ENCODE results near the gene SPRED2.

SPRED2 gene

DNA sequence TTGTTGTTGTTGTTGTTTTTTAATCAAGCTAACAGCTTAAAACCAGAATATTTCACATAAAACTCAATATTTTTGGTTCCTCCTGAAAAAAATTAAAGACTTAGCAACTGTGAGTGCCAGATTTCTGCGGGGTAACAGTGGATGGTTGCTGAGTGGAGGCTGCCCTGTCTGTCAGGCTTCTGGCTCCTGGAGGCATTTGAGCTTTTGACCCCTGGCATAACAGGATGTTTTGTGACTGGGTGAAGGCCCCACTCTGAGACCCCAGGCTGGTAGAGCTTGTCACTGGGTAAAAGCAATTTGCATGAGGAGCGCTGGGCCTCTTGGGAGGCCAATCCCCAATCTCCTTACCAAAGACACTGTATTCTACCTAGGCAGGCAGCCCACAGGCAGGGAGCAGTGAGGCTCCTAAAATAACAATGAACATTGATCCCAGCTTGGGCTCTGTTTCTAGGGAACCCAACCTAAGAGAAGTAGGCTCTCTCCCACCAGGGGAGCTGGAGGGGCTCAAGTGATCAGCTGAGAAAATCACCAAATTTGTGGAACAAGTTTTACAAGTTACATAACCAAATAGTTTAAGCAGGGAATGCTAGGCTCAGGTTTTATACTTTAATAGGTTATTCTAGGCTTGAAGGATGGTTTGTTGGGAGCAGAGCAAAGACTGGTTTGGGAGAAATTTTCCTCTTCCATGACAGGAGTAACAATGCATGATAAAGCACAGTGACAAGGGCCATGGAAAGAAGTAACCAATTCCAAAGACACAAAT lies 5.9 kb upstream of the SPRED2 start:
- DNase-seq = no peak

DNA sequence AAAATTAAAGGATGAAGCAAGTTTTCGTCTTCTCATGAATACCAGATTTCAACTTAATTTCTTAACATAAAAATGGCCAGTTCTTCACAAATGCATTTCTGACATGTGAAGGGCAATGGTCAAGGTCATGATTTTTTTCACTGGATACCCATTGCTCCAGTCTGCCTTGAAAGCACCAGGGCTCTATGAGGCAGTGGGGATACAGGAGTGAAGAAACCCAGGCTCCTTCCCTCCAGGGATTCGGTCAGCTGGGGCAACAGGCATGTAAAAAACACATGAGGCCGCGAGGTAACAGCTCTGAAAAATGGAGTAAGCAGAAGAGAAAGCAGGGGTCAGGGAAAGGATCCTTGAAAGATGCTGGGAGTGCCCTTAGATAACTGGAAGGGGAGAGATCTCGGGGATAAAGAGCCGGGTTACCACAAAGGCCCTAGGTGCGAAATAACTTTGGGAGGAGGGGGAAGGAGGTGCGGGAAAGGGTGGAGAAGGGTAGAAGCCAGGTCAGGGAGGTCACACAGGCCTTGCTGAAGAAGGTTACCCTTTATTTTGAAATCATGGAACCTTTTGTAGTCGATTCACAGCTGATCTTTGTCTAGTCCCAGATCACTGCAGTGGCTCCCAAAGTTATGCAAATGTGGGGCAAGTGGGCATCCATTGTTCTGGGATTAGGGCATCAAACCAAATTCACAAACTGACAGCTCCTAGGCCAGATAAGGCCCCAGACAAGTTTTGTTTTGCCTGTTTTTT lies 5.2 kb upstream of the SPRED2 start:
- DNase-seq = no peak

DNA sequence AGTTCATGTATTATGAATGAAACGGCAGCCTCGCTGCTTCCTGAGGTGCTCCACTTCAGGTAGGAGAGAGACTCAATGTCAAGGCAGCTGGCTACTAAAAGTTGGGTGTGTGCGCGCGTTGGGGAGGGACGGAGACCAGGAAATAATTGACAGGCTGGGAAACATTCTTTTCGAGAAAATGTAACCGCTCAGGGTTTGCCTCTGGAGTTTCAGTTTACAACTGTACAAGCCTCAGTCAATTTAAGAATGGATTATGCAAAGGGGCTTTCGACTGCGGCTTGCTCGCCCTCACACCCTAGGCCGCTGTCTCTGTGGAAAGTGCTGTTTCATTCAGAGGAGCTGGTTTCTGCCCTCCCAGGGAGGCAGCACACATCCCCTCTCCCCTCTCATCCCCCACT lies 4.4 kb upstream of the SPRED2 start:
- DNase-seq = no peak

DNA sequence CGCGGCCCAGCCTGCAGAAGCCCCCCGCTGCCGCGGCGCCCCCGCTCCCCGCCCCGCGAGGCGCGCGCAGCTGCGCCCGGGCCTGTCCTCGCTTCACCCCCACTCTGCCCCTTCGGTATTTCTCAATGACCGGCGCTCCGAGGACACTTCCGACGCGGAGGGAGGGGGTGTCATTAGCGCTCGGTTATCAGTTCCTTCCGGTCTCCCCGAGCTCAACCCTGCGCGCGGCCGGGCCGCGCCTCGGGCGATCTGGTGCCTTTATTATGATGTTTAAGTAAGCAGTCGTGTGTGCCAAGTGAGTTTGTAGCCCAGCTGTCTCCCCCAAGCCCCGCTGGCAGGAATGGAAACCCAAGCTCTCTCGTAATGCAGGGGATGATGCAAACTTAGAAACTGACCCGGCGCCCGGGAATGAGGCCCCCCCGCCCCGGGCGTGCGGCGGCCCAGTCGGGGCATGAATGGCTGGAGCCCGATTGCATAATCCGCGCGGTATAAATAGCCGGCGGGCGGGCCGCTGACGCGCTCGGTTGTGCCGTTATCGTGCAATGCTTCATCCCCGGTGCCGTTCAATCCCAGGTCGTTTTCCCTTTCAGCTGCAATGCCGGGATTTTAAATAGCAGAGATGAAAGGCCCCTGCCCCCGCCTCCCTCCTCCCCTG lies 3.9 kb upstream of the SPRED2 start:
- peak; percentile 93 for DNase-seq

DNA sequence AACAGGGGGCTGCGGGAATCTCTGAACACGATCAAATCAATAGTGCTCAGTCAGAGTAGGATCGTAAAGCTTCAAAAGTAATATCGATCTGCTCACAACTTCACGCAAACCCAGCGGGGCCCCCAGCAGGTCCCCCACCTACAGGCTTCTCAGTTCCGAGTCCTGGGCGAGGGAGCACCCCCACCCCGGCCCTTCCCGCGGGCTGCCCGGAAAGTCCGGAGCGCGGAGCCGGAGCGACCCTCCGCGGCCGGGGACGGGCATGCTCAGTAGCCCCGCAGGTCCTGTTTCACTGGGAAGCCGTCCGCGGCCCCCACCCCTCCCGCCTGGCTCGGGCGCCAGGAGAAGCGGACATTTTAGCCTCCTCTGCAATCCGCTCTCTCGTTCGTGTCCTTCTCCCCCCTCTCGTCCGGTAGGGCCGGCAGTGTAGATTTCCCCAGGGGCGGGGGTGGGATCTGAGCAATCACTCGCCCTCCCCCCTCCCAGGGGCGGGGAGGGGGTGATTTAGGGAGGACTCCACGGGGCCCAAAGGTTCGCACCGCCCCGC lies 3.3 kb upstream of the SPRED2 start:
- peak; percentile 89 for DNase-seq

DNA sequence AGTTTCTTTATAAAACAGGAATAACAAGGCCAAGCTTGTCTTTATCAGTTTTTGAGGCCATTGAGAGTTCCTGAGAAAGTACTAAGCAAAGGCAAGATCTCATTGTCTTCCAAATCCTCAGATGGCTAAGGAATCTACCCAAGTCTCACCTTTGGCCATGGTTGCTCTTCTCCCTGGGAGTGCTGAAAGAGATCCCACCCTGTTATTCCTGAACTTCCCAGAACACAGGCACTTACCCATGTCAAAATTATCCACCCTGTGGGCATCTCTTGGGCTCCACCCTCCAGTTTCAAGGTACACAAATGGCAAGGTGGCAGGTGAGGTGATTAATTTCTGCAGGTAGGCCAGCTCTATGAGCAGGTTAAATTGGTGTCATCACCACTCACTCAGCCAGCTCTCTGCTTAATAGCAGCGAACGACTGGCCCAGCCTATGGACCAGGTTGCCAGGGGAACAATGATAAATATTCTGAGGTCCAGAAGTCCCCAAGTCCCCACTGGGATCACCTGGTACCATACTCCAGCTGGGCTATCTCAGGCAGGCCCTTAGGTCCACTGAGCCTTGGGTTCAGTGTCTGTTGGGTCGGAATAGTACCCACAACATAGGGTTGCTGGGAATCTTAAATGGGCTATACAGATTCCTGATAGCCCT lies 2.3 kb upstream of the SPRED2 start:
- DNase-seq = no peak

- DNase-seq = peak; percentile 42
Observed at GRCh38 chr2:65431421-65432226, 775 bp downstream of the SPRED2 start.

DNA sequence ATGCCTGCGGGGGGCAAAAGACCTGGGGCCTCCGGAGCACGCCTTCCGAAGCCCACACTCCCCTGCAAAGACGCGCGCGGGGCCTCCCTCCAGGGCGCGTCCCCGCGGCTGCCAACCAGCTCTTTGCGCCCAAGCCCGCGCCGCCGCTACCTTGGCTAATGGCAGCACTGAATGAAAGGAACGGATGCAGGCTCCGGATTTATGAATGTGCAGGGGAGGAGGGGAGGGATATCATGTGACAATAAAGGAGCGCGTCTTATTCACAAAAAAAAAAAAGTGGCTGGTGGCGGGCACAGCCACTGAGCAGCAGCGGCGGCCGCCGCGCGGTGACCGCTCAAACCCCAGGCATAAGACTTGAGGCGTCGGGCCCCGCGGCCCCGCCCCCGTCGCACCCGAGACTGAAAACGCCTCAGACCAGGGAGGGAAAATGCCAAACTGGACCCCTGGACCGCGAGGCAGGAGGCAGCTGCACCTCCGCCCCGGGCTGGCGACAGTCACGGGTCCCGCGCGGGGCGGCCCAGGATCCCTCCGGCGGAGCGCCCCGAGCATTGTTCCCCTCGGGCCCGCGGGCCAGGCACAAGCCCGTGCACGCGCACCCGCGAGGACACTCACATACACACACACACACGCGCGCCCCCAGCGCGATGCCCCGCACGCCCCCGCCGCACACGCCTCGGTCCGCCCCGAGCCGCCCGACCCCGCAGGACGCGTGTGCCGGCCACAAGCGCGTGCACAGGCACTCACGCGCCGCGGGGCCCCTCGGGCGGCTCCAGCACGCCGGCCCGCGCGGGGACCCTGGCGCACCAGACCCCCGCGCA lies 1.6 kb downstream of the SPRED2 start:
- DNase-seq = peak; percentile 54

- DNase-seq = no peak
Observed at GRCh38 chr2:65429786-65430602, 2.4 kb downstream of the SPRED2 start.

DNA sequence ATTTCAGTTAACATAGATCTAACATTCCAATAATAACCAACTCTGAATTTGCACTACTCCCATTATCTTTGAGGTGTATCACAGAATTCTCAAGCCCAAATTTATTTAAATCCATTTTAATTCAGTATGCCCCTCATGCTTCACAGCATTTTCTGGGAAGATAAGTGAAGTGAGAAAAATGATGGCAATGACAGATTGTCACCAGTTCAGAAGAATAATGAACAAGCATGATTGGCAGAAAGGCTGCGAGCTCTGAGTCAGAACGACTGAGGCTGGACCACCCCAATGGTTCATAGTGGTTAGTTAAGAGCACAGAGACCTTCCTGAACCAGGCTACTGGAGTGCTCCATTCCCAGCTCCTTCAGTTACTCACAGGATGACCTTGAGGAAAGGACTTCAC lies 4.9 kb downstream of the SPRED2 start:
- DNase-seq = no peak

DNA sequence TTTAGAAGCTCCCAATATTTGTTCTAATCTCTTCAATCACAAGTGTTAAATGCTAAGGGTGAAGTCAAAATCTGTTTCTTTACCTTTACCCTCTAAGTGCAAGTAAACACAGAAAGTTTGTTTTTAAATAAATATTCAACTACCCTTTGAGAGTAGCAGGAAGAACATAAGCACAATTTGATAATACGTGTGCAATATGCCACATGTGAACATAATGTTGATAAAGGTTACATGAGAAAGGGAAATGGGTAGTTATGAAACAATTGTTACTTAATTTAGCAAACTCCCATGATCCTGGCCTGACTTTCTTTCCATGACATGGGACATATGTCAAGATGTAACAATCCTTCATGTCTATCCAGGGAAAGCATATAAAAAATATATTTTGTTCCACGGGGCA lies 7.1 kb downstream of the SPRED2 start:
- DNase-seq = no peak

DNA sequence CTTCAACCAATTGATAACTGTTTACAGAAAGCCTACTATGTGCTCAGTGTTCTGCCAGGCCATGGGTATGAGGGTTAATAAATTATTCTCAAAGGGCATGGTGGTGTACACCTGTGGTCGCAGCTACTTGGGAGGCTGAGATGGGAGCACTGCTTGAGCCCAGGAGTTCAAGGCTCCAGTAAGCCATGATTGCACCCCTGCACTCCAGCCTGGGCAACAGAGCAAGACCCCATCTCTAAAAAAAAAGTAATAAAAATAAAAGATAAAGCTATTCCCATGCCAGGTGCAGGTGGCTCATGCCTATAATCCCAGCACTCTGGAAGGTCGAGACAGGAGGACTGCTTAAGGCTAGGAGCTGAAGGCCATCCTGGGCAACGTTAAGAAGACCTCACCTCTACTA lies 8.0 kb downstream of the SPRED2 start:
- DNase-seq = no peak

DNA sequence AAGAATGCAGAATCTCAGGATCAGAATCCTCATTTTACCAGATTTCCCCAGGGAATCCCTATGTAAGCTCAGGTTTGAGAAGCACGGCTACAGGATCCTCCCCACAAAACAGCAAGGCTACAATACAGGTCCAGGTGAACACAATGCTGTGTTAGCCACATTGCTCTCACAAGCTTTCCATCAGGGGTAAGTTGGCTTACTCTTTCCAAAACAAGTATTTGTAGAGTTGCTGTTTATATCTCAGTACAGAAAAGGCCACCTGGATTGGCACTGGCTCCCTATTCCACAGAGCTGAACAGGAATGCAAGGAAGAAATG lies 11.0 kb downstream of the SPRED2 start:
- no peak for DNase-seq

GRCh38 chr2:65420712-65421431 lies 11.5 kb downstream of the SPRED2 start:
- DNase-seq = peak; percentile 72

DNA sequence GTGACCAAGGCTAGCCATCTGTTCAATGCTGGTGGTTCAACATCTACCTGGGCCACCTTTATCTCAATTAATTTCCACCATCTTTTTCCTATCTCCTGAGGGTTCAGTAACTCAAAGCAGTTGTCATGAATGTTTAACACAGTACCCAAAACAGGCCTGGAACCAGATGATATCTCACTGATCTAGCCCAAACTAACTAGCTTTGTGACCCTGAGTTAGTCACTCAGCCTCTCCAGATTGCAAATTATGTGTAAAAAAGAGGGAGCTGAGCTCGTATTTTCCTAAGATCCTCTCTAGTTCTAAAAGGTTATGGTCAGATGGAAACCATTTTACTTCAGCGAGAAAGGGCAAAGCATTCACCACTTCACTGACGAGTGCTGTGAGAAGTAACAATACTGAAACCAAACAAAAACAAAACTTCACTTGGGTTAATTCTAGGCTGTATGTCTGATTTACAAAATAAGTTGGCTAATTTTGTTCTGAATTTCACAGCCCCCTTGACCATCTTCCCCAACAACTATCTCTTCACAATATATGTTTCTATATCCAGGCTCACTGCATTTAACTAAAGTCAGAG lies 14.8 kb downstream of the SPRED2 start:
- DNase-seq = no peak

DNA sequence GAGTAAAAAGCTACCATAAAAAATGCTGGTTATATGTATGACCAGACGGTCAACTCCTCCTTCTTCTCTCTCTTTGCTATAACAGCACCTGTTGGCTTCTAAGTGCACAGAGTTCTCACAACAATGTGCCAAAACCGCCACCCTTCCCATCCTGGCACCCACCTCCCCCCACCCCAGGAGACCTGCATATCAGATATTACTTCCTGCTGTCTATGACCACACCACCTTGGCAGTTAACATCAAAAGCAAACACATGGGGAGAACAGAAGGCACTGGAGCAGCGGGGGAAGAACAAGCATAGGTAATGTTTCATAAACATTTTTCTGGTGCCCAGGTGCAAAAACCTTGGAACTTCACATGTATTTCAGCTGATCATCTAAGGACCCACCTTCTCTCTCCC lies 15.5 kb downstream of the SPRED2 start:
- no peak for DNase-seq

GRCh38 chr2:65416321-65416720 lies 16.1 kb downstream of the SPRED2 start:
- DNase-seq = no peak

DNA sequence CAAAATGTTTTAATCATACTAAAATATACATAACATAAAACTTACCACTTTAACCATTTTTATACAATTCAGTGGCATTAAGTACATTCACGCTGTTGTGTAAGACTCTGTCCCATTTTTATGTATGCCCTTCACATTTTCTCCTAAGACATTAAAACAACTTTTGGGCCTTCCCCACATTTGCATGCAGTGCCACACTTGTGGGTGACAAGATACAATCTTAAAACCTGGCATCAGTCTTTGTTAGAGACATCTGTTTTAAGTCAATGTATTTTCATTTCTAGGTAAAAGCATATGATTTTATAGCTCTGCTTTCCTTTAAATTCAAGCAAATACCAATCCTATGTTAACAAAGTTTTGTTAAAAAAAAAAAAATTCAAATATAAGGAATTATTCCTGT lies 17.3 kb downstream of the SPRED2 start:
- no peak for DNase-seq

GRCh38 chr2:65413610-65414009 lies 18.8 kb downstream of the SPRED2 start:
- DNase-seq = no peak

DNA sequence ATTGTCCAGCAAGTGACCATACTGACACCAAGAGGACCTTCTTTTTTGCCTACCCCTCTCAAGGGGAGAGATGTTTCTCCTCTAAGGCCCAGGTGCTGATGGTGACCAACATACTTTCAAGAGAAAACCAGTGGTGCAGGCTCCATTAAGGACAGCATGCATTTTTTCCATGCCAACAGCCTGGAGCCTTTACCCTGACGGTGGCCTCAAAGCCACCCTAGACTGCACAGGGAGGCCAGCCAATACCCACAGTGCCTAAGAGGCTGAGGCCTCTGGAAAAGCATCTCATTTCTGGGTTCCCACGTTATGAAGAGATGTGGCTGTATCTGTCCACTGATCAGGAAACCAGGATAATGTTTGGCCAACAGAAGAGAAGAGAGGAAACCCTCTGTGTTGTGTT lies 19.3 kb downstream of the SPRED2 start:
- no peak for DNase-seq

Measured in fibroblast of skin of right biceps (primary cell).